GM13977 (cell line): ENCODE data around the gene CEP104.

Source experiments
- DNase-seq: peaks from one replicate; pipeline ENCODE4 v3.0.0; 2012; ENCODE audit warnings: low spot score
- in situ Hi-C: fragments of 300-500 bp; cut with MboI; formaldehyde crosslinking; loops from one replicate; pipeline ENCODE4 v1.12.0; 2022; ENCODE audit warnings: low sequenced_read_pairs, low pct_unique_long_range_greater_than_20kb, mixed read lengths, inconsistent platforms; ENCODE audit not compliant: unreplicated experiment
- TF ChIP-seq, protein P1 (sequence below): IDR thresholded peaks from 2 replicates; pipeline ENCODE4 v1.5.1; 2012; ENCODE audit warnings: mild to moderate bottlenecking, control low read depth; ENCODE audit not compliant: insufficient read depth; ENCODE audit errors: extremely low read depth, missing control alignments

Gene CEP104

DNA sequence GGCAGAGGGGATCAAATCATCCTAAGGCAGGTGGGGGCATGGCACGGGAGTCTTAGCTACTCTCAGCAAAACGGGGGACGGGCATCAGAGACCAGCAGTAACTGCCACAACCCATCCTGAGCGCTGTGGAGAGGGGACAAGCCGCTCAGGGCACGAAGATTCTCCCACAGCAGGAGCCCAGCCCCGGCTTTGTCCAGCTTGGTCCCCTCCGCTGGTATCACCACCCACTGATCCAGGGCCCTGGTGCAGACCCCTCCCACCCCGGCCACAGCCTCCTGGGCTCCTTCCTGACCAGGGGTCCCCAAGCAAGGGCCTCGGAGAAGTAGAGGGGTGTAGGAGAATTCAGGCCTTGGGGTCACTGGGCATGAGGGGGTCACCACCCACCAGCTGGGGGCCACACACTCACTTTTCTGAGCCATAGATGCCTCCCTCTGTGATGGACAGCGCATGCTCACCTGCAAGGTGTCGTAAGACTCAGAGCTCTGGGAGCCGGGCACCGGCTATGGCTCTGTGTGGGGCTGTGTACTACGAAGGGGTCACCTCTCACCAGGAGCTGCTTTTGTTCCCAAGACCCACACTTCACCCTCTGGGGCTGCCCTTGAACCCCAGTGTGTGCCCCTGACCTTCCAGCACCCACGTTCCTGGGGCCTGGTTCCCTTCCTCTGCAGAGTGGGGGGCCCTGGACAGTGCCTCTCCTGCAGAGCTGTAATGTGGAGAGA, 86.8 kb downstream of the CEP104 start:
- TF ChIP-seq, protein P1, sequence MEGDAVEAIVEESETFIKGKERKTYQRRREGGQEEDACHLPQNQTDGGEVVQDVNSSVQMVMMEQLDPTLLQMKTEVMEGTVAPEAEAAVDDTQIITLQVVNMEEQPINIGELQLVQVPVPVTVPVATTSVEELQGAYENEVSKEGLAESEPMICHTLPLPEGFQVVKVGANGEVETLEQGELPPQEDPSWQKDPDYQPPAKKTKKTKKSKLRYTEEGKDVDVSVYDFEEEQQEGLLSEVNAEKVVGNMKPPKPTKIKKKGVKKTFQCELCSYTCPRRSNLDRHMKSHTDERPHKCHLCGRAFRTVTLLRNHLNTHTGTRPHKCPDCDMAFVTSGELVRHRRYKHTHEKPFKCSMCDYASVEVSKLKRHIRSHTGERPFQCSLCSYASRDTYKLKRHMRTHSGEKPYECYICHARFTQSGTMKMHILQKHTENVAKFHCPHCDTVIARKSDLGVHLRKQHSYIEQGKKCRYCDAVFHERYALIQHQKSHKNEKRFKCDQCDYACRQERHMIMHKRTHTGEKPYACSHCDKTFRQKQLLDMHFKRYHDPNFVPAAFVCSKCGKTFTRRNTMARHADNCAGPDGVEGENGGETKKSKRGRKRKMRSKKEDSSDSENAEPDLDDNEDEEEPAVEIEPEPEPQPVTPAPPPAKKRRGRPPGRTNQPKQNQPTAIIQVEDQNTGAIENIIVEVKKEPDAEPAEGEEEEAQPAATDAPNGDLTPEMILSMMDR, result no peak
- in situ Hi-C loops, result no loop called here
- no peak for DNase-seq

DNA sequence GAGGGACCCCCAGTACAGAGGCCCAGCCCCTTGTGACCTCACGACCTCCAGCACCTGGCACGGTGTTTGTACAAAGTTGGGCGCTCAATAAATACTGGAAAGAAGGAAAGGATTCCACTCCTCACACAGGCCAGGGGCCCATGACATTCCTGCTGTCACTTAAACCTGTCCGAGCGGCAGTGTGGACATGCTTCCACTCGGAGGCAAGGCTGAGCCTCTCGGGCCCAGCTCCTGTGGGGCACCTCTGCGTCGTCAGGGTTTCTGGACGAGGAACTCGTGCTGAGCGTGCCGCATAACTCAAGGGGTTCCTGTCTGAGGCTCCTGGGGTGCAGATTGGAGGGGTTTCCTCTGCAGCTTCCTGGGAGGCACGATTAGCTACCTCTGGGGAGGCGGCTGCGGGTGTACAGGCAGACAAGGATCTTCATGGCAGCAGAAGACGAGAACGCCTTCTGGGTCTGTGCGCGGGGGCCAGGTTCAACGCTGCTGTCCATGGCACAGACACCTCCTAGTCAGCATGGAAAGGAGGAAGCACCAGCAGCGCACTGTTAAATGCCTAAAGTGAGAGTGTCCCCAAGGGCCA, 88.1 kb downstream of the CEP104 start:
- no peak for DNase-seq

GRCh38 chr1:3767328-3767925, 89.6 kb downstream of the CEP104 start:
- in situ Hi-C loops, result no loop called here
- TF ChIP-seq, protein P1, result no peak
- DNase-seq, result no peak

More for the DNA sequence above, 88.1 kb downstream of the CEP104 start:
- TF ChIP-seq, protein P1, result no peak
- in situ Hi-C loops, result no loop called here

DNA sequence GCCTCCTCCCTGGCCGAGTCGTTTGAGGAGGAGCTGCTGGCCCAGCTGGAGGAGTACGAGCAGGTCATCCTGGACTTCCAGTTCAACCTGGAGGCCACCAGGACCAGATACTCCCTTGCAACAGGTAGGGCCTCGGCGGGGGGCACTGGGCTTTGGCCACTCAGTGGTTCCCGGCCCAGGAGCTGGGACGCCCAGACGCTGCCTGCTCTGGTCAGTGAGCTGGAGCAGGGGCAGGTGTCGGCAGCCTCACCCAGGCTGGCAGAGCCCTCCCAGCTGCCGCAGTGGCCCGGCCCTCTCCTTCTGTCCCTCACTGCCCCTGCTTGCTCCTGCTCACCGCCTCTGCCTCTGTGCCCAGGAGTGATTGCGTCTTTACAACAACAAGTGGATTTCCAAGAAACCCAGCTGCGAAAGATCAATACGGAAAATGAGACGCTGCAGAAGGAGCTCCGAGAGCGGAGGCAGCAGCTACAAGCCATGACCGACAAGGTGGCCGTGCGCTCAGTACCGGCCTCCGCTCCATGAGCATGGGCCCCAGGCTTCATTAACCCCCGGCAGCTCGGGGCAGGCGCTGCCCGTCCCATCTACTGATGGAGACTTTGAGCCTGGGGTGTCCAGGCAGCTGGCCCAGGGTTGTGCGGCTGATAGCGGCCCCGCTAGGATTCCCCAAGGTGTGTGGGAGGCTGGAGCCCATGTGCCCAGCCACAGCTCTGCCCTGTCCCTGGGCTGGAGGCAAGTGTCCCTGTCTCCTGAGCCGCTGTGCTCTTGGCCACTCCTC, 93.5 kb downstream of the CEP104 start:
- DNase-seq, result no peak
- in situ Hi-C loops, result no loop called here
- TF ChIP-seq, protein P1, result no peak

- in situ Hi-C loops, result no loop called here
- DNase-seq, result no peak
- TF ChIP-seq, protein P1, result no peak
These were observed 94.2 kb downstream of the CEP104 start for GRCh38 chr1:3762873-3763228.

DNA sequence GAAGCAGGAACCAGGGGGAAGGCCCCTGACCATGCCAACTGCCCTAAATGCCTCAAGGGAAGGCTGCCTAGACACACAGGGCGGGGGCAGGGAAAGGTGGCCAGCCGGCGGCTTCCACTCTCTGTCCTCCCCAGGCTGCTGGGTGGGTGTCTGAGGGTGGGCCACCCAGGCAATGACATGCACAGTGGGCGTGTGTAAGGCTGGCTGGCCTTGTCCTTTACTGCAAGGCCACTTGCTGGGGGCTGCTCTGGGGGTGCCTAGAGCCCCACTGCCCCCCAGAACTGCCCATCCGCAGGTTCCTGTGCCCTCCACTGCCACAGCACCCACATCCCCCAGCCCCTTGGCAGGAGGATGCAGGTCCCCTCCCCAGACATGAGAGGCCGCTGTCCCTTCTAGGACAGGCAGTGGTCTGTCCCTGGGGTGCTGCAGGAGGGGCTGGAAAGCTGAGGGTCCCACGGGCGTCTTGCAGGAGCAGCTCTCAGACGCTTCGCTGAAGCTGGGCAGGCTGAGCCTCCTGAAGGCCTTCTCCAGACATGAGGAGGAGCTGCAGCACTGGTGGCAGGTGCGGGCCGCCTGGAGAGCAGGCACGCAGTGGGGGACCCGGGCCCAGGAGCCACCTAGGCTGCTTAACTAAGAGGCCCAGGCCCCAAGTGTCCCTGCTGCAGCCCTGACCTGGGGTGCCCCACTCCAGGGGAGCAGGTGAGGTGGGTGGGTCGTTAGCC, 94.7 kb downstream of the CEP104 start:
- TF ChIP-seq, protein P1, result no peak
- no peak for DNase-seq
- in situ Hi-C loops, result no loop called here
